ENCODE results near the gene PRSS23.
"Not testable (repeated sequence)": the region's sequence is repeated elsewhere in the genome, so short reads cannot be mapped to it uniquely, and the experiment has no call there.

PRSS23 gene

GRCh38 chr11:86800076-86800959 lies at the start of gene PRSS23:
Gene PRSS23, plus strand, starts transcription at chr11:86800542. Its CDS starts 7,102 bp downstream, at chr11:86807644.
- H3K27me3 ChIP-seq (ENCODE audit: control insufficient read depth in 1 of 2, insufficient read depth in 2 of 2, low read length in 2 of 2): no peaks in the 10 kb centered on the region

GRCh38 chr11:86753459-86753858 lies 46.9 kb upstream of the PRSS23 start:
- no peak overlapping the region for H3K4me3 ChIP-seq (ENCODE audit: low read length in 2 of 2)
- H3K9me3 ChIP-seq (ENCODE audit: control insufficient read depth in 2 of 2, low read length in 2 of 2): no peaks in the 10 kb centered on the region
- no peaks in the 10 kb centered on the region for H3K27me3 ChIP-seq (ENCODE audit: control insufficient read depth in 1 of 2, insufficient read depth in 2 of 2, low read length in 2 of 2)
- H3K27ac ChIP-seq (ENCODE audit: low read length): peak overlapping the region; percentile 18
- no peaks in the 10 kb centered on the region for H3K36me3 ChIP-seq (ENCODE audit: control insufficient read depth in 2 of 2, insufficient read depth in 2 of 2, low read length in 2 of 2)
- peaks cover 6% of the 10 kb centered on the region for H3K4me1 ChIP-seq (ENCODE audit: control insufficient read depth, insufficient read depth, low read length)
- H3K9ac ChIP-seq (ENCODE audit: low read length in 2 of 2): no peak overlapping the region

More at GRCh38 chr11:86800076-86800959, at the start of gene PRSS23:
- peak within 1 kb of the TSS; percentile 90 for H3K27ac ChIP-seq (ENCODE audit: low read length)
- H3K4me3 ChIP-seq (ENCODE audit: low read length in 2 of 2): peak within 1 kb of the TSS; percentile 82 to 90
- peaks cover 29% of the 10 kb centered on the region for H3K4me1 ChIP-seq (ENCODE audit: control insufficient read depth, insufficient read depth, low read length)
- no peaks in the 10 kb centered on the region for H3K36me3 ChIP-seq (ENCODE audit: control insufficient read depth in 2 of 2, insufficient read depth in 2 of 2, low read length in 2 of 2)
- no peaks in the 10 kb centered on the region for H3K9me3 ChIP-seq (ENCODE audit: control insufficient read depth in 2 of 2, low read length in 2 of 2)
- peak within 1 kb of the TSS; percentile 77 to 93 for H3K9ac ChIP-seq (ENCODE audit: low read length in 2 of 2)

- H3K4me1 ChIP-seq (ENCODE audit: control insufficient read depth, insufficient read depth, low read length): no peaks in the 10 kb centered on the region
- H3K9me3 ChIP-seq (ENCODE audit: control insufficient read depth in 2 of 2, low read length in 2 of 2): no peaks in the 10 kb centered on the region
- H3K36me3 ChIP-seq (ENCODE audit: control insufficient read depth in 2 of 2, insufficient read depth in 2 of 2, low read length in 2 of 2): no peaks in the 10 kb centered on the region
- no peaks in the 10 kb centered on the region for H3K27me3 ChIP-seq (ENCODE audit: control insufficient read depth in 1 of 2, insufficient read depth in 2 of 2, low read length in 2 of 2)
- H3K27ac ChIP-seq (ENCODE audit: low read length): no peak overlapping the region
- H3K9ac ChIP-seq (ENCODE audit: low read length in 2 of 2): no peak overlapping the region
- no peak overlapping the region for H3K4me3 ChIP-seq (ENCODE audit: low read length in 2 of 2)
Measured at GRCh38 chr11:86755146-86755545, 45.2 kb upstream of the PRSS23 start.

DNA sequence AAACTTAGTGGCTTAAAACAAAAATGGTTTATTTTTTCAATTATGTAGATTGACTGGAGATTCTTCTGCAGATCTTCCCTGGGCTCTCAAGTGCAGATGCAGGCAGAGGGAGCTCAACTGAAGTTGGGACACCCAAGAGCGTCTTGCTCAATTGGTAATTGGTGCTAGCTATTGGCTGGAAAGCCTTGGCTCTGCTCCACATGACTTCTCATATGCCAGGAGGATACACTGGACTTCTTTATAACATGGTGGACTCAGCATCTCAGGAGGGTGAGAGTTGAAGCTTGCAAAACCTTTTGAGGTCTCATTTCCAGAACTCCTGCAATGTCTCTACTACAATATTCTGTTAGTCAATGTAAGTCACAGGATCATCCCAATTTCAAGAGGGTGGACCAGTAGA lies 42.2 kb upstream of the PRSS23 start:
- Histone ChIP-seq H3K27ac (ENCODE audit: low read length) (no peak overlapping the region), H3K27me3 (ENCODE audit: control insufficient read depth in 1 of 2, insufficient read depth in 2 of 2, low read length in 2 of 2) (no peaks in the 10 kb centered on the region), H3K4me3 (ENCODE audit: low read length in 2 of 2) (no peak overlapping the region), H3K9me3 (ENCODE audit: control insufficient read depth in 2 of 2, low read length in 2 of 2) (no peaks in the 10 kb centered on the region), H3K9ac (ENCODE audit: low read length in 2 of 2) (no peak overlapping the region), H3K4me1 (ENCODE audit: control insufficient read depth, insufficient read depth, low read length) (no peaks in the 10 kb centered on the region), H3K36me3 (ENCODE audit: control insufficient read depth in 2 of 2, insufficient read depth in 2 of 2, low read length in 2 of 2) (no peaks in the 10 kb centered on the region)

DNA sequence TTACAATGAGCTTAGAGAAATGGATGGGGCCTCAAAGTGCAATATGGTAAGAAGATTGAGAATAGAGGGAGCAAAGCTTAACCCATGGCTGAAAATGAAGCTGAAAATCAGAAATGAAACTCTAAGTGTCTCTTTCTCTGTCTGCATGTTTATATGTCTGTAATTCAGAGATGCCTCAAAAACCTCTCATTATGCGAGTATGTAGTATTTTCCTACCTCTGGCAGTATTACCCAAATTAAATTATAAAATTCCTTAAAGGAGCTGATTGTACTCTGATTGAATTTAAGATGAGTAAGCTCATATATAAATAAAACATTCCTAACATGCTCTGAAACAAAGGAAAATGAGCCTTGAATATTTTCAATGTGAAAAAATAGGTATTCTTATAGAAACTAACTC lies 39.8 kb upstream of the PRSS23 start:
- Histone ChIP-seq H3K4me1 (ENCODE audit: control insufficient read depth, insufficient read depth, low read length) (no peaks in the 10 kb centered on the region), H3K27ac (ENCODE audit: low read length) (no peak overlapping the region), H3K4me3 (ENCODE audit: low read length in 2 of 2) (no peak overlapping the region), H3K9ac (ENCODE audit: low read length in 2 of 2) (no peak overlapping the region), H3K36me3 (ENCODE audit: control insufficient read depth in 2 of 2, insufficient read depth in 2 of 2, low read length in 2 of 2) (no peaks in the 10 kb centered on the region), H3K27me3 (ENCODE audit: control insufficient read depth in 1 of 2, insufficient read depth in 2 of 2, low read length in 2 of 2) (no peaks in the 10 kb centered on the region), H3K9me3 (ENCODE audit: control insufficient read depth in 2 of 2, low read length in 2 of 2) (no peaks in the 10 kb centered on the region)

GRCh38 chr11:86761978-86762377 lies 38.4 kb upstream of the PRSS23 start:
- H3K9me3 ChIP-seq (ENCODE audit: control insufficient read depth in 2 of 2, low read length in 2 of 2): no peaks in the 10 kb centered on the region
- no peaks in the 10 kb centered on the region for H3K4me1 ChIP-seq (ENCODE audit: control insufficient read depth, insufficient read depth, low read length)
- H3K27me3 ChIP-seq (ENCODE audit: control insufficient read depth in 1 of 2, insufficient read depth in 2 of 2, low read length in 2 of 2): no peaks in the 10 kb centered on the region
- H3K27ac ChIP-seq (ENCODE audit: low read length): no peak overlapping the region
- no peak overlapping the region for H3K9ac ChIP-seq (ENCODE audit: low read length in 2 of 2)
- H3K4me3 ChIP-seq (ENCODE audit: low read length in 2 of 2): no peak overlapping the region
- no peaks in the 10 kb centered on the region for H3K36me3 ChIP-seq (ENCODE audit: control insufficient read depth in 2 of 2, insufficient read depth in 2 of 2, low read length in 2 of 2)

DNA sequence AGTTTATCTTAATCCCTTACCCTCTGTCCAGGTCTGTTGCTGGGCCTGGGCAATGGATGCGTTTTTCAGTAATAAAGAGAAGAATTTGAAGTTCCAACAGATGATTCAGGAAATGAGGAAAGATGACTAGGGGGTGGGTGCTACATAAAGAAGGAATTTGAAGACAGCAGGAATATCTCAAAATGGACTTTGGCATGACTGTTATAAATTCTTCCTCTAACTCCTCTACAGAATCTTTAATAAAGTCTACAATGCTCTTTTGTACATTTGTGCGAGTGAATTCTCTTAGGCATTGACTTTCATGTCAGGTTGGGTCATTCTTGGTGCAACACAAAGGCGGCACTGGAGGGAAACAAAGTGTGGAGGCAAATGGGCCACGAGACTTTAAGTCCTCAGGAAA lies 35.1 kb upstream of the PRSS23 start:
- Histone ChIP-seq H3K9me3 (ENCODE audit: control insufficient read depth in 2 of 2, low read length in 2 of 2) (no peaks in the 10 kb centered on the region), H3K27ac (ENCODE audit: low read length) (no peak overlapping the region), H3K9ac (ENCODE audit: low read length in 2 of 2) (no peak overlapping the region)

GRCh38 chr11:86765878-86766277 lies 34.5 kb upstream of the PRSS23 start:
- Histone ChIP-seq H3K27ac (ENCODE audit: low read length) (no peak overlapping the region), H3K9me3 (ENCODE audit: control insufficient read depth in 2 of 2, low read length in 2 of 2) (no peaks in the 10 kb centered on the region), H3K27me3 (ENCODE audit: control insufficient read depth in 1 of 2, insufficient read depth in 2 of 2, low read length in 2 of 2) (no peaks in the 10 kb centered on the region), H3K9ac (ENCODE audit: low read length in 2 of 2) (no peak overlapping the region), H3K4me3 (ENCODE audit: low read length in 2 of 2) (no peak overlapping the region), H3K4me1 (ENCODE audit: control insufficient read depth, insufficient read depth, low read length) (no peaks in the 10 kb centered on the region), H3K36me3 (ENCODE audit: control insufficient read depth in 2 of 2, insufficient read depth in 2 of 2, low read length in 2 of 2) (no peaks in the 10 kb centered on the region)

More for the DNA sequence above, 35.1 kb upstream of the PRSS23 start:
- Histone ChIP-seq H3K27me3 (ENCODE audit: control insufficient read depth in 1 of 2, insufficient read depth in 2 of 2, low read length in 2 of 2) (no peaks in the 10 kb centered on the region), H3K4me3 (ENCODE audit: low read length in 2 of 2) (no peak overlapping the region), H3K36me3 (ENCODE audit: control insufficient read depth in 2 of 2, insufficient read depth in 2 of 2, low read length in 2 of 2) (no peaks in the 10 kb centered on the region), H3K4me1 (ENCODE audit: control insufficient read depth, insufficient read depth, low read length) (no peaks in the 10 kb centered on the region)

- no peaks in the 10 kb centered on the region for H3K36me3 ChIP-seq (ENCODE audit: control insufficient read depth in 2 of 2, insufficient read depth in 2 of 2, low read length in 2 of 2)
- H3K27ac ChIP-seq (ENCODE audit: low read length): no peak overlapping the region
- H3K4me1 ChIP-seq (ENCODE audit: control insufficient read depth, insufficient read depth, low read length): no peaks in the 10 kb centered on the region
- no peak overlapping the region for H3K4me3 ChIP-seq (ENCODE audit: low read length in 2 of 2)
- H3K9ac ChIP-seq (ENCODE audit: low read length in 2 of 2): no peak overlapping the region
- H3K9me3 ChIP-seq (ENCODE audit: control insufficient read depth in 2 of 2, low read length in 2 of 2): no peaks in the 10 kb centered on the region
- H3K27me3 ChIP-seq (ENCODE audit: control insufficient read depth in 1 of 2, insufficient read depth in 2 of 2, low read length in 2 of 2): no peaks in the 10 kb centered on the region
Measured at GRCh38 chr11:86769219-86769618, 31.1 kb upstream of the PRSS23 start.

- H3K4me3 ChIP-seq (ENCODE audit: low read length in 2 of 2): not testable (repeated sequence)
Measured at GRCh38 chr11:86770473-86771027, 29.8 kb upstream of the PRSS23 start.

DNA sequence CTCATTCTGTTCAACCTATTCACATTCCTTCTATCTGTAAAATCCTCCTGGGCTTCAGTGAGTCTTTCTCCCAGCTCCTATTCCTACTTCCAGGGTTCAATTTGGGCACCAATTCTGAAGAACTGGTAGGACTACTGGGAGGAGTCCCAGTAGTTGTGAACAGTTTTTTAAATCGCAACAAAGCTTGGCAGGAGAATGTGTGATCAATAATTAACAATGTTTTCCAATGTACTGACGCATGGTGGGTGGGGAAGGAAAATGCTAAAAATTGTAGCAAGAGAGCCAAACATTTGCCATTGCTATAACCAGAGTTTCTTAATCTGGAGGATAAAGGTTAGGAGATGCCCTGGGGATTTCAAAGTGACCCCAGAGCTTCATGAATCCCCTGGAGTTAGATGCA lies 27.3 kb upstream of the PRSS23 start:
- Histone ChIP-seq H3K36me3 (ENCODE audit: control insufficient read depth in 2 of 2, insufficient read depth in 2 of 2, low read length in 2 of 2) (no peaks in the 10 kb centered on the region), H3K27ac (ENCODE audit: low read length) (no peak overlapping the region), H3K4me3 (ENCODE audit: low read length in 2 of 2) (no peak overlapping the region), H3K27me3 (ENCODE audit: control insufficient read depth in 1 of 2, insufficient read depth in 2 of 2, low read length in 2 of 2) (no peaks in the 10 kb centered on the region), H3K4me1 (ENCODE audit: control insufficient read depth, insufficient read depth, low read length) (no peaks in the 10 kb centered on the region), H3K9me3 (ENCODE audit: control insufficient read depth in 2 of 2, low read length in 2 of 2) (no peaks in the 10 kb centered on the region), H3K9ac (ENCODE audit: low read length in 2 of 2) (no peak overlapping the region)

More at GRCh38 chr11:86770473-86771027, 29.8 kb upstream of the PRSS23 start:
- not testable (repeated sequence) for H3K9ac ChIP-seq (ENCODE audit: low read length in 2 of 2); H3K36me3 ChIP-seq (ENCODE audit: control insufficient read depth in 2 of 2, insufficient read depth in 2 of 2, low read length in 2 of 2); H3K4me1 ChIP-seq (ENCODE audit: control insufficient read depth, insufficient read depth, low read length); H3K27ac ChIP-seq (ENCODE audit: low read length); H3K9me3 ChIP-seq (ENCODE audit: control insufficient read depth in 2 of 2, low read length in 2 of 2); H3K27me3 ChIP-seq (ENCODE audit: control insufficient read depth in 1 of 2, insufficient read depth in 2 of 2, low read length in 2 of 2)
